Measurements from ENCODE around the gene AMIGO3.

Gene AMIGO3

DNA sequence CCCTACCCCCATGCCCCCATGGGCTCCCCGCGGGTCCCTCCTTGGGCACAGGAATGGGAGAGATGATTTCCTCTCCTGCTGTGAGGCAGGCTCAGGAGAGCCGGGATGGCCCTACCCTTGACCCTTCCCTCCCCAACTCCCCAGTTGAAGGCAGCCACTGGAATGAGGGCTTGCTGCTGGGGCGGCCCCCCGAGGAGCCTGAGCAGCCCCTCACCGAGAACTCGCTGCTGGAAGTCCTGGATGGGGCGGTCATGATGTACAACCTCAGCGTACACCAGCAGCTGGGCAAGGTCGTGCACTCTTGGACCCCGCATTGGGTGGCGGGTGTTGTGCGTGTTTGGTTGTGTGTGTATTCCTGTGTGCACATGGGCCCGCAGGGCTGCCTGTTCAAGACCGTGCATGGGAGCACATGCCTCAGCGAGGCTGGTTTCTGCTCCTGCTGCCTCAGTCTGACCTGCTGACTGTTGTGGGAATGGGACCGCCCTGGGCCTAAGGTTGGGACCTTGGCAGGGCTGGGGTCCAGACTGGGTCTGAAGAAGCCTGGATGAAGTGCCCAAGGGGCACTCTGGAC lies 14.0 kb downstream of the AMIGO3 start:
- TF ChIP-seq, protein P1, sequence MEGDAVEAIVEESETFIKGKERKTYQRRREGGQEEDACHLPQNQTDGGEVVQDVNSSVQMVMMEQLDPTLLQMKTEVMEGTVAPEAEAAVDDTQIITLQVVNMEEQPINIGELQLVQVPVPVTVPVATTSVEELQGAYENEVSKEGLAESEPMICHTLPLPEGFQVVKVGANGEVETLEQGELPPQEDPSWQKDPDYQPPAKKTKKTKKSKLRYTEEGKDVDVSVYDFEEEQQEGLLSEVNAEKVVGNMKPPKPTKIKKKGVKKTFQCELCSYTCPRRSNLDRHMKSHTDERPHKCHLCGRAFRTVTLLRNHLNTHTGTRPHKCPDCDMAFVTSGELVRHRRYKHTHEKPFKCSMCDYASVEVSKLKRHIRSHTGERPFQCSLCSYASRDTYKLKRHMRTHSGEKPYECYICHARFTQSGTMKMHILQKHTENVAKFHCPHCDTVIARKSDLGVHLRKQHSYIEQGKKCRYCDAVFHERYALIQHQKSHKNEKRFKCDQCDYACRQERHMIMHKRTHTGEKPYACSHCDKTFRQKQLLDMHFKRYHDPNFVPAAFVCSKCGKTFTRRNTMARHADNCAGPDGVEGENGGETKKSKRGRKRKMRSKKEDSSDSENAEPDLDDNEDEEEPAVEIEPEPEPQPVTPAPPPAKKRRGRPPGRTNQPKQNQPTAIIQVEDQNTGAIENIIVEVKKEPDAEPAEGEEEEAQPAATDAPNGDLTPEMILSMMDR (IDR thresholded peaks at IDR 0.05; ENCODE audit: control insufficient read depth, insufficient read depth, low read depth, low read length, missing control alignments), result no peak
- no peak for DNase-seq (ENCODE audit: low read depth)
- no peak overlapping the region for H3K4me3 ChIP-seq (ENCODE audit: control insufficient read depth, low read depth, low read length)

DNA sequence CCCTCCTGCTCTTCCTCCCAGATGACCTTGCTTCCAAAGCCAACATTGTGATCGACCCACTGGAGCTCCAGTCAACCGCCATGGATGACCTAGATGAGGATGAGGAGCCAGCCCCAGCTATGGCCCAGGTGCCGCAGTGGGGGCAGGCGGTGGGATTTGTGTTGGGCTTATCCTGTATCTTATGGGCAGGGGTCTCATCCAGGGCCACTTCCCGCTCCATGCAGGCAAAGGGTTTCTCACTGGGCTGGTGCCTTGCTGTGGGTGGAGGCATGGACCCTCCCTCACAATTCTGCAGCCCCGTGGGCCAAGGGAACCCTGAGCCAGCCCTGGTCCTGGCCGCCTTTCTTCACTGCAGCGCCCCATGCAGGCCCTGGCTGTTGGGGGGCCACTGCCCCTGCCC lies 14.9 kb downstream of the AMIGO3 start:
- no peak for DNase-seq (ENCODE audit: low read depth)
- TF ChIP-seq, protein P1 (IDR thresholded peaks at IDR 0.05; ENCODE audit: control insufficient read depth, insufficient read depth, low read depth, low read length, missing control alignments), result no peak
- H3K4me3 ChIP-seq (ENCODE audit: control insufficient read depth, low read depth, low read length), result no peak overlapping the region

DNA sequence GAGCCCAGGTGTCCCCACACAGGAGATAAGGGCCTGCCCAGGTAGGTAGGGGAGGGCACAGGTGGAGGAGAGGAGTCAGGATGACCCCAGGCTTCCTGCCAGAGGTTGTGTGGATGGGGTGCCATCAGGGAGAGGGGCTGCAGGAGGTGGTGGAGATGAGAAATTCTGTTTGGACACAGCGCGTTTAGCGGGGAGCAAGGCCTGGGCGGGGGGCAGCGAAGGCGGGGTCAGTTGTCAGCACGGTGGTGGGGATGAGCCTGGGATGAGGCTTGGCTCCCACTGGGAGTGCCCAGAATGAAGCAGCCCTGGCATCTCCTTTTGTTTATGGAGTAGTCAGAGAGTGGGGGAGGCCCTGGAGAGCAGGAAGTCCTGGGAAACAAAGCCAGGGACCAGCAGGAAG lies 15.5 kb downstream of the AMIGO3 start:
- no peak overlapping the region for H3K4me3 ChIP-seq (ENCODE audit: control insufficient read depth, low read depth, low read length)
- TF ChIP-seq, protein P1 (IDR thresholded peaks at IDR 0.05; ENCODE audit: control insufficient read depth, insufficient read depth, low read depth, low read length, missing control alignments), result no peak
- DNase-seq (ENCODE audit: low read depth), result no peak

DNA sequence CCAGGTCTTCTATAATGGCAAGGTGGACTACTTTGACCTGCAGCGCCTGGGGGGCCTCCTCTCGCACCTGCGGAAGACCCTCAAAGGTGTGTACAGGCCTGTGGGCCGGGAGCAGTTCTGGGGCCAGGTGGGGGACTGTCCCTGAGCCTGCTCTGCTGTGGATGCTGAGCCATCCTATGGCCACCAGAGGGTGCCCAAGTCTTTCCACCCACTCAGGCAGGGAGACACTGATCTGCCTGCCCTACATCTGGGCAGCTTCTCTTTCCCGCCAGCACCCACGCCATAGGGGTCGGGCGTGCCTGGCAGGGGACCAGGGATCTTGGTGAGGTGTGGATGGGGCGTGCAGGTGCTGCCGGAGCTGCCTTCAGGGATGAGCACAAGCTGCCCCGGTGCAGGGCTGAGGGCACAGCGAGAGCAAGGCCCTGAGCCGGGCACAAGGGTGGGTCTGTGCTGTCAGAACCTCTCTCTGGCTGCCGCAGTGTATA lies 16.0 kb downstream of the AMIGO3 start:
- TF ChIP-seq, protein P1 (IDR thresholded peaks at IDR 0.05; ENCODE audit: control insufficient read depth, insufficient read depth, low read depth, low read length, missing control alignments), result peak; percentile 90
- no peak for DNase-seq (ENCODE audit: low read depth)

DNA sequence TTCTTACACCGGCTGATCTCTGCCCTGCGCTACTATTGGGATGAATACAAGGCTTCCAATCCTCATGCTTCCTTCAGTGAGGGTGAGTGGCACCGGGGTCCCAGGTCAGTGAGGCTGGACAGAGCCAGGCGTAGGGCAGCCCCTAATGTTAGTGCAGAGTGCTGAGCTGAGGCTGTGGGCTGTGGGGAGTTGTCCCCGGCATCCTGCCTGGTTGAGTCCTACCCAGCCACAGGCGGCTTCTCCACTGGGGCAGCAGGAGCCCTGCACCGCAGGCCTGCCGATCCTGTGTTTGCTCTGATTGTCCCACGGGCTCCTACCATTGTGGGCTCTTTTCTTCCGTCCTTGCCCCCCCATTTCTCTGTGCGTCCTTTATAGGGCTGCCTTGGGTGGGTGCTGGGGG lies 16.8 kb downstream of the AMIGO3 start:
- TF ChIP-seq, protein P1 (IDR thresholded peaks at IDR 0.05; ENCODE audit: control insufficient read depth, insufficient read depth, low read depth, low read length, missing control alignments), result no peak
- H3K4me3 ChIP-seq (ENCODE audit: control insufficient read depth, low read depth, low read length), result no peak overlapping the region
- no peak for DNase-seq (ENCODE audit: low read depth)

More for the DNA sequence above, 16.0 kb downstream of the AMIGO3 start:
- H3K4me3 ChIP-seq (ENCODE audit: control insufficient read depth, low read depth, low read length), result no peak overlapping the region

DNA sequence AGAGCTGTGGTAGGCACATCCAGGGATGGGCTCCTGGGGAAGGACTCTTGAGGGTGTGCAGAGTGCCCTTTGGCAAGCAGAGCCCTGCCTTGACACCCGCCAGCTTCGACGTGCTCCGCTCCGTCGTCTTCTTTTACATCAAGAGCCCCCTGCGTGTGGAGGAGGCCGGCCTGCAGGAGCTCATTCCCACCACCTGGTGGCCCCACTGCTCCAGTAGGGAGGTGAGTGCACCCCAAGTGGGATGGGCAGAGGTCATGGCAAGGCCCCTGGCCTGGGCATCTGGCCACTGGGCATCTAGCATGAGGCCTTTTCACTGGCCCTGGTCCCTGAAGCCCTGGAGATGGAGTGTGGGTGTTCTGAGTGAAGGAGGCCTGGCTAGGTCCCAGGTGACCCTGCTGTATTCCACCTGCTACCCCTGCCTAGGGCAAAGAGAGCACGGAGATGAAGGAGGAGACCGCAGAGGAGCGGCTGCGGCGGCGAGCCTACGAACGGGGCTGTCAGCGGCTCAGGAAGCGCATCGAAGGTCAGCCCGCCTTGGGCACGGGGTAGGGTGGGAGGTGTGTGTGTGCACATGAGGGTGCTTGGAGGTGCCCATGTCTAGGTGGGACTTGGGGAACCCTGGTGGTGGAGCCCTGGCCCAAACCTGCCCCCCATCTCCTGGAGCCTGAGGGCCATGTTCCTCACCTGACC lies 18.0 kb downstream of the AMIGO3 start:
- TF ChIP-seq, protein P1 (IDR thresholded peaks at IDR 0.05; ENCODE audit: control insufficient read depth, insufficient read depth, low read depth, low read length, missing control alignments), result peak; percentile 60

More for the DNA sequence above, 18.0 kb downstream of the AMIGO3 start:
- no peak for DNase-seq (ENCODE audit: low read depth)
- H3K4me3 ChIP-seq (ENCODE audit: control insufficient read depth, low read depth, low read length), result no peak overlapping the region
